ENCODE results near the gene ZNF423. TPM values are rescaled to one million over a fixed set of nuclear protein-coding genes. Genes with fewer than 3 reads are reported as not detected.

The ZNF423 gene
- total RNA-seq, 4 donors from 2014 or later = 4.1 to 20.2 (median 10.3) TPM

DNA sequence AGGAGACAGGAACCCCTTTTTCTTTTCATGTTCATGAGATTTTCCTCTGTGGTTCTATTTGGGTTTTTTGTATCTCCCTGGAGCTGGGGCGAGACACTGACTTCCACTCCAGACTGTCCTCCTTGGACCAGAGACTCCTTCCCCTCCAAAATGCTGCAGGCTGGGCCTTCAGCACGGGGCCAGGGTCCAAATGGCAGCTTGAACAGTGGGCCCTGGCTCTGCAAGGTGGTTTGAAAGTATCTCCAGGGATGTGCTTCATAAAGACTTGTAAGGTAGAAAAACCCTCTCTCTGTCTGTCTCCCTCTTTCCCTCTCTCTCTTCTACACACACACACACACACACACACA, 236.1 kb downstream of the ZNF423 start:
- no peak for TF ChIP-seq CTCF (IDR thresholded peaks at IDR 0.05; ENCODE audit: low read depth)

DNA sequence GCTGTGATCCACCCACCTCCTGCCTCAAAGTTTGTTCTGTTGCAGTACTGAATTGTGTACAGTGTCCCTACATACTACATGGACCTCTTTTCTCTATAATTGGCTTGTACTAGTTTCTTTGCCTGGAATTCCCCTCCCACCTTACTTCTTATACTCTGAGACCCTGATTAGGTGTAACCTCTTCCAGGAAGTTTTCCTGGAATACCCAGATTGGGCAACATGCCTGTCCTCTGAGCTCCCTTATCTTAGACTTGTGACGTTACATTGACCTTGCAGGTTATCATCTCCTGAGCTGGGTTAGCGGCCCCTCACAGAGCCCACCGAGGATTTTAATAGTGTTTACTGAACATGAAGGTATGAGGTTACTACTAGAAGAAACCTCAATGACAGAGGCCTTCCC, 237.0 kb downstream of the ZNF423 start:
- no peak for TF ChIP-seq CTCF (IDR thresholded peaks at IDR 0.05; ENCODE audit: low read depth)

DNA sequence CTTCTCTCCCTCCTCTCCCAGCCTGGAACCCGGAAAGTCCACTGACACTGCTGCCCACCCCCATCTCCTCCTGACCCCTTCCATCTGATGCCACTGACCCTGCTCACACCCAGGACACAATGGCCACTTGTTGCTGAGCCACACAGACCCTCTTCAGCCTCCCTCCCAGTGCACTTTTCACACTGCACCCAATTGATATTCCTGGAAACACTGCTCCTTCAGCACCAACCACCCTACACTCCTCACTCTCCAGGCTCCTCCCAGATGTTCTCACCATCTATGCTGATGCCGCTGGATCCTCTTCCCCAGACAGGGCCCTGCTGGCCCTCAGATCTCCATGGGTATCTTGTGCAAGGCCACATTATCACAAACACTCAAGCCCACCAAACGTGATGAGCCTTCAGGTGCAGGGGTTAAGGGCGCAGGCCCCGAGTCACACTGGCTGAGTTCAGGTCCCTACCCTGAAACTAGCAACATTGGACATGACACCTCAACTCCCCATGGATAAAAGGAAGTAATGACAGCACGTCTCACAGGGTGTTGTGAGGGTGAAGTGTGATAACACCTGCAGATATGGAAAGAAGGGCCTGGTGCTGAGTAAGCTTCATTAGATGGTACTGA, 238.1 kb downstream of the ZNF423 start:
- TF ChIP-seq CTCF (IDR thresholded peaks at IDR 0.05; ENCODE audit: low read depth) = no peak

GRCh38 chr16:49617016-49617629, 238.8 kb downstream of the ZNF423 start:
- TF ChIP-seq CTCF (IDR thresholded peaks at IDR 0.05; ENCODE audit: low read depth) = no peak

GRCh38 chr16:49615576-49615975, 240.3 kb downstream of the ZNF423 start:
- no peak for TF ChIP-seq CTCF (IDR thresholded peaks at IDR 0.05; ENCODE audit: low read depth)

GRCh38 chr16:49610983-49611382, 244.9 kb downstream of the ZNF423 start:
- no peak for TF ChIP-seq CTCF (IDR thresholded peaks at IDR 0.05; ENCODE audit: low read depth)

DNA sequence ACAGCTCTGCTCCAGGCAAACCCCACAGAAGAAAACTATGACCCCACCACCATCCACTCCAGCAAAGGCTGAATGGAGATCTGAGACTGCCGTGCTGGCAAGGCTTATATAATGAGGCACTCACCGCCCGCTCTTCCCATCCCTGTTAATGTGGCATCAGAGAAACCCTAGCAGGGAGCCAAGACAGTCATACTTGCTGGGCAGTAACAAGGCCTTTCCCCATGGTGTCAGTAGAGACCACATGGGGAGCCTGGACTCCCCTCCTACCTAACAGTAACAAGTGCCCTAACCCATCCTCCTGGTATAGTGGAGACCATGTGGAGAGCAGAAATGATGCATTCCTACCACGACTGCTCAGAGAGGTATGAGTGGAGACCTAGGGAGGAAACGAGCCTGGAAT, 247.1 kb downstream of the ZNF423 start:
- no peak for TF ChIP-seq CTCF (IDR thresholded peaks at IDR 0.05; ENCODE audit: low read depth)

Measured in subcutaneous adipose tissue (tissue), 4 donors.